Measurements from ENCODE around the gene KIRREL3.

DNA sequence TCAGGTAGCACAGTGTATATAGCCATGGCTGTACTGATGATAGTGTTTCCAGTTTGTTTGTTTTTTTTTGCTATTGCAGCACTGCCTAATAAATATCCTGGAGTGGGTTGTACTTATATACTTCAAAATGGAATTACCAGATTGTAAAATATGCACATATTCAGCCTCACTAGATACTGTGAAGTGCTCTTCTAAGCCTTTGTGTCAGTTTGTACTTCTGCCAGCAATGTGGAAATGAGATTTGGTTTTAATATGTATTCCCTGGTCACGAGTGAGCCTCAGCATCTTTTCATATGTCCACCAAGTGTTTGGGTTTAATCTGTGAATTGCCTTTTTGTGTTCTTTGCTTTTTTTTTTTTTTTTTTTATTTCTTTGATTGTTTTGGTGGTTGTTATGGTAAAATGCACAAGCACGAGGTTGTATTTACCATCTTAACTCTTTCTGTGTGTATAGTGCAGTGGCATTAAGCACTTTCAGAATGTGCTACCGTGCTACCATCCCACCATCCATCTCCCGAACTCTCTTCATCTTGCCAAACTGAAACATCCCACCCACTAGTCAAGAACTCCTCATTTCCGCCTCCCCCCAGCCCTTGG is 610.2 kb downstream of the KIRREL3 start:
- TF ChIP-seq, protein P1, sequence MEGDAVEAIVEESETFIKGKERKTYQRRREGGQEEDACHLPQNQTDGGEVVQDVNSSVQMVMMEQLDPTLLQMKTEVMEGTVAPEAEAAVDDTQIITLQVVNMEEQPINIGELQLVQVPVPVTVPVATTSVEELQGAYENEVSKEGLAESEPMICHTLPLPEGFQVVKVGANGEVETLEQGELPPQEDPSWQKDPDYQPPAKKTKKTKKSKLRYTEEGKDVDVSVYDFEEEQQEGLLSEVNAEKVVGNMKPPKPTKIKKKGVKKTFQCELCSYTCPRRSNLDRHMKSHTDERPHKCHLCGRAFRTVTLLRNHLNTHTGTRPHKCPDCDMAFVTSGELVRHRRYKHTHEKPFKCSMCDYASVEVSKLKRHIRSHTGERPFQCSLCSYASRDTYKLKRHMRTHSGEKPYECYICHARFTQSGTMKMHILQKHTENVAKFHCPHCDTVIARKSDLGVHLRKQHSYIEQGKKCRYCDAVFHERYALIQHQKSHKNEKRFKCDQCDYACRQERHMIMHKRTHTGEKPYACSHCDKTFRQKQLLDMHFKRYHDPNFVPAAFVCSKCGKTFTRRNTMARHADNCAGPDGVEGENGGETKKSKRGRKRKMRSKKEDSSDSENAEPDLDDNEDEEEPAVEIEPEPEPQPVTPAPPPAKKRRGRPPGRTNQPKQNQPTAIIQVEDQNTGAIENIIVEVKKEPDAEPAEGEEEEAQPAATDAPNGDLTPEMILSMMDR (IDR thresholded peaks at IDR 0.05; ENCODE audit: insufficient read depth, low read length) = no peak
- no peak for TF ChIP-seq POLR2AphosphoS5 (IDR thresholded peaks at IDR 0.05; ENCODE audit: low read depth)
- TF ChIP-seq, protein P2, sequence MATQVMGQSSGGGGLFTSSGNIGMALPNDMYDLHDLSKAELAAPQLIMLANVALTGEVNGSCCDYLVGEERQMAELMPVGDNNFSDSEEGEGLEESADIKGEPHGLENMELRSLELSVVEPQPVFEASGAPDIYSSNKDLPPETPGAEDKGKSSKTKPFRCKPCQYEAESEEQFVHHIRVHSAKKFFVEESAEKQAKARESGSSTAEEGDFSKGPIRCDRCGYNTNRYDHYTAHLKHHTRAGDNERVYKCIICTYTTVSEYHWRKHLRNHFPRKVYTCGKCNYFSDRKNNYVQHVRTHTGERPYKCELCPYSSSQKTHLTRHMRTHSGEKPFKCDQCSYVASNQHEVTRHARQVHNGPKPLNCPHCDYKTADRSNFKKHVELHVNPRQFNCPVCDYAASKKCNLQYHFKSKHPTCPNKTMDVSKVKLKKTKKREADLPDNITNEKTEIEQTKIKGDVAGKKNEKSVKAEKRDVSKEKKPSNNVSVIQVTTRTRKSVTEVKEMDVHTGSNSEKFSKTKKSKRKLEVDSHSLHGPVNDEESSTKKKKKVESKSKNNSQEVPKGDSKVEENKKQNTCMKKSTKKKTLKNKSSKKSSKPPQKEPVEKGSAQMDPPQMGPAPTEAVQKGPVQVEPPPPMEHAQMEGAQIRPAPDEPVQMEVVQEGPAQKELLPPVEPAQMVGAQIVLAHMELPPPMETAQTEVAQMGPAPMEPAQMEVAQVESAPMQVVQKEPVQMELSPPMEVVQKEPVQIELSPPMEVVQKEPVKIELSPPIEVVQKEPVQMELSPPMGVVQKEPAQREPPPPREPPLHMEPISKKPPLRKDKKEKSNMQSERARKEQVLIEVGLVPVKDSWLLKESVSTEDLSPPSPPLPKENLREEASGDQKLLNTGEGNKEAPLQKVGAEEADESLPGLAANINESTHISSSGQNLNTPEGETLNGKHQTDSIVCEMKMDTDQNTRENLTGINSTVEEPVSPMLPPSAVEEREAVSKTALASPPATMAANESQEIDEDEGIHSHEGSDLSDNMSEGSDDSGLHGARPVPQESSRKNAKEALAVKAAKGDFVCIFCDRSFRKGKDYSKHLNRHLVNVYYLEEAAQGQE (IDR thresholded peaks at IDR 0.05; ENCODE audit: insufficient replicate concordance, low read depth) = no peak

All from HL-60 (cell line).